Skeletal muscle tissue (tissue), 4 donors: ENCODE measurements around the gene GALNT18. TPM values are rescaled to one million over a fixed set of nuclear protein-coding genes. Genes with fewer than 3 reads are reported as not detected.

Source experiments
- H3K27ac ChIP-seq: one replicate; pipeline ENCODE4 v1.7.0; 2013; ENCODE audit warnings: mild to moderate bottlenecking, low read depth, low read length, inconsistent platforms
- H3K27me3 ChIP-seq, 3 donors: one replicate each; pipeline ENCODE4 v1.7.0; 2013; ENCODE audit warnings: low read length in 3 of 3; ENCODE audit not compliant: control insufficient read depth in 3 of 3, insufficient read depth in 3 of 3
- H3K36me3 ChIP-seq, 3 donors: one replicate each; pipeline ENCODE4 v1.7.0; 2013; ENCODE audit warnings: low read length in 3 of 3; ENCODE audit not compliant: control insufficient read depth in 3 of 3, insufficient read depth in 3 of 3
- H3K4me1 ChIP-seq, 3 donors: one replicate each; pipeline ENCODE4 v1.7.0; 2013; ENCODE audit warnings: low read length in 3 of 3, mild to moderate bottlenecking in 3 of 3; ENCODE audit not compliant: control insufficient read depth in 3 of 3, insufficient read depth in 3 of 3
- H3K4me3 ChIP-seq, 3 donors: one replicate each; pipeline ENCODE4 v1.7.0; 2013; ENCODE audit warnings: low read length in 3 of 3
- H3K9ac ChIP-seq, 3 donors: one replicate each; pipeline ENCODE4 v1.7.0; 2013; ENCODE audit warnings: low read length in 3 of 3, mild to moderate bottlenecking in 3 of 3, moderate library complexity in 2 of 3, low read depth in 1 of 3
- H3K9me3 ChIP-seq, 3 donors: one replicate each; pipeline ENCODE4 v1.7.0; 2013; ENCODE audit warnings: low read length in 3 of 3; ENCODE audit not compliant: control insufficient read depth in 3 of 3
- total RNA-seq: library from RNA; depleted of rRNA; stranded (reverse); fragments of >200 nt; gene quantifications from one replicate; pipeline ENCODE4 v1.2.3, GENCODE V29; 2014
- donor health status: Osteomylitis.

Gene GALNT18
- total RNA-seq, 1 donor from 2014 or later, result 9.4 TPM

GRCh38 chr11:11247086-11247485 lies 374.7 kb downstream of the GALNT18 start:
- H3K4me3 ChIP-seq, result no peak overlapping the region
- H3K27me3 ChIP-seq, result no peaks in the 10 kb centered on the region
- H3K9ac ChIP-seq, result no peak overlapping the region
- H3K27ac ChIP-seq, result no peak overlapping the region
- peaks cover 15 to 21% (median 16%) of the 10 kb centered on the region in 3 donors for H3K4me1 ChIP-seq
- H3K9me3 ChIP-seq, result no peaks in the 10 kb centered on the region
- no peaks in the 10 kb centered on the region for H3K36me3 ChIP-seq

- peaks cover 15 to 21% (median 16%) of the 10 kb centered on the region in 3 donors for H3K4me1 ChIP-seq
- H3K9me3 ChIP-seq, result no peaks in the 10 kb centered on the region
- H3K27me3 ChIP-seq, result no peaks in the 10 kb centered on the region
- no peak overlapping the region for H3K9ac ChIP-seq
- H3K27ac ChIP-seq, result no peak overlapping the region
- no peaks in the 10 kb centered on the region for H3K36me3 ChIP-seq
- no peak overlapping the region for H3K4me3 ChIP-seq
Measured at GRCh38 chr11:11246166-11246565, 375.6 kb downstream of the GALNT18 start.

GRCh38 chr11:11245453-11245852 lies 376.4 kb downstream of the GALNT18 start:
- no peak overlapping the region for H3K9ac ChIP-seq
- H3K36me3 ChIP-seq, result no peaks in the 10 kb centered on the region
- H3K9me3 ChIP-seq, result no peaks in the 10 kb centered on the region
- H3K27ac ChIP-seq, result no peak overlapping the region
- peaks cover 15 to 21% (median 16%) of the 10 kb centered on the region in 3 donors for H3K4me1 ChIP-seq
- H3K27me3 ChIP-seq, result no peaks in the 10 kb centered on the region
- no peak overlapping the region for H3K4me3 ChIP-seq

GRCh38 chr11:11244470-11245080 lies 377.2 kb downstream of the GALNT18 start:
- H3K9ac ChIP-seq, result peak overlapping the region; percentile 6 to 18 (median 12)
- H3K9me3 ChIP-seq, result no peaks in the 10 kb centered on the region
- no peak overlapping the region for H3K4me3 ChIP-seq
- no peaks in the 10 kb centered on the region for H3K27me3 ChIP-seq
- peaks cover 15 to 21% (median 16%) of the 10 kb centered on the region in 3 donors for H3K4me1 ChIP-seq
- H3K36me3 ChIP-seq, result no peaks in the 10 kb centered on the region
- H3K27ac ChIP-seq, result peak overlapping the region; percentile 69

GRCh38 chr11:11243590-11244469 lies 378.0 kb downstream of the GALNT18 start:
- Histone ChIP-seq H3K4me1 (peaks cover 15 to 21% (median 16%) of the 10 kb centered on the region in 3 donors), H3K9me3 (no peaks in the 10 kb centered on the region), H3K27me3 (no peaks in the 10 kb centered on the region), H3K36me3 (no peaks in the 10 kb centered on the region), H3K4me3 (no peak overlapping the region), H3K9ac (peak overlapping the region; percentile 6 to 47 (median 12)), H3K27ac (peak overlapping the region; percentile 77)

GRCh38 chr11:11243209-11243589 lies 378.6 kb downstream of the GALNT18 start:
- H3K27ac ChIP-seq, result peak overlapping the region; percentile 77
- no peaks in the 10 kb centered on the region for H3K9me3 ChIP-seq
- H3K27me3 ChIP-seq, result no peaks in the 10 kb centered on the region
- H3K9ac ChIP-seq, result peak overlapping the region in 2 of 3 donors; percentile 2 to 47
- peaks cover 15 to 21% (median 16%) of the 10 kb centered on the region in 3 donors for H3K4me1 ChIP-seq
- no peaks in the 10 kb centered on the region for H3K36me3 ChIP-seq
- H3K4me3 ChIP-seq, result no peak overlapping the region

- no peak overlapping the region for H3K27ac ChIP-seq
- peaks cover 15 to 21% (median 16%) of the 10 kb centered on the region in 3 donors for H3K4me1 ChIP-seq
- H3K4me3 ChIP-seq, result no peak overlapping the region
- no peaks in the 10 kb centered on the region for H3K9me3 ChIP-seq
- H3K36me3 ChIP-seq, result no peaks in the 10 kb centered on the region
- H3K9ac ChIP-seq, result no peak overlapping the region
- no peaks in the 10 kb centered on the region for H3K27me3 ChIP-seq
Measured at GRCh38 chr11:11241284-11241683, 380.5 kb downstream of the GALNT18 start.

- H3K9me3 ChIP-seq, result no peaks in the 10 kb centered on the region
- H3K27ac ChIP-seq, result no peak overlapping the region
- no peaks in the 10 kb centered on the region for H3K36me3 ChIP-seq
- peaks cover 15 to 20% (median 15%) of the 10 kb centered on the region in 3 donors for H3K4me1 ChIP-seq
- no peak overlapping the region for H3K4me3 ChIP-seq
- H3K27me3 ChIP-seq, result no peaks in the 10 kb centered on the region
- no peak overlapping the region for H3K9ac ChIP-seq
Measured at GRCh38 chr11:11239959-11240358, 381.8 kb downstream of the GALNT18 start.

GRCh38 chr11:11237070-11237832 lies 384.6 kb downstream of the GALNT18 start:
- Histone ChIP-seq H3K4me3 (no peak overlapping the region), H3K9me3 (no peaks in the 10 kb centered on the region), H3K4me1 (no peaks in the 10 kb centered on the region), H3K9ac (no peak overlapping the region), H3K36me3 (no peaks in the 10 kb centered on the region), H3K27ac (no peak overlapping the region), H3K27me3 (no peaks in the 10 kb centered on the region)
